Bronchial smooth muscle cell (primary cell): ENCODE data around the gene BMP5. TPM values are rescaled to one million over a fixed set of nuclear protein-coding genes. Genes with fewer than 3 reads are reported as not detected.

Source experiments
- total RNA-seq: library from RNA; depleted of rRNA; stranded (reverse); fragments of >200 nt; gene quantifications from 2 replicates; pipeline ENCODE4 v1.2.1, GENCODE V29; 2014

The BMP5 gene
- 0.16 TPM in 1 of 2 replicates, not detected in the other for total RNA-seq

DNA sequence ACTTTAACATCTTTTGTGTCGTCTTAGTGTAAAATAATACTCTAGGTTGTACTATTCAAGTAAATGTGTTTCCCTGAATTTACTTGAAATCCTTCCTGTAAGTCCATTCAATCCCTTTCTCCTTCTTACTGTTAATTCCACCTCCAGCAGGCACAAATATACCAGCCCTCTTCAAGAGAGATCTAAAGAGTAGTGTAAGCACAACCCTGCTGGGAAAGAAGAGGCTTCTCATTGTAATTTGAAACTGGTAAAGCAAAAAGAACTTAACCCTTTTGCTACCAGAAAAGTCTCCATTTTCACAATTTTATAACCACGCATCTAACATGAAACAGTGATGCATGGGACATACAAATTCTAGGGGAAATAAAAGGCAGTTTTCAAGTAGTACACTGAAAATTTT is at the start of gene BMP5:
TSS of gene BMP5 (minus strand) at position 191 of the 400 bp plus-strand sequence. CDS start 725 bp downstream, outside the sequence.

